HG03108 (cell line): ENCODE measurements around the gene FAM163B.

Source experiments
- ATAC-seq: cut with Tn5 transposase; IDR thresholded peaks from one replicate; pipeline ENCODE4 v1.9.1; 2021; ENCODE audit warnings: moderate library complexity; ENCODE audit not compliant: unreplicated experiment

The FAM163B gene

DNA sequence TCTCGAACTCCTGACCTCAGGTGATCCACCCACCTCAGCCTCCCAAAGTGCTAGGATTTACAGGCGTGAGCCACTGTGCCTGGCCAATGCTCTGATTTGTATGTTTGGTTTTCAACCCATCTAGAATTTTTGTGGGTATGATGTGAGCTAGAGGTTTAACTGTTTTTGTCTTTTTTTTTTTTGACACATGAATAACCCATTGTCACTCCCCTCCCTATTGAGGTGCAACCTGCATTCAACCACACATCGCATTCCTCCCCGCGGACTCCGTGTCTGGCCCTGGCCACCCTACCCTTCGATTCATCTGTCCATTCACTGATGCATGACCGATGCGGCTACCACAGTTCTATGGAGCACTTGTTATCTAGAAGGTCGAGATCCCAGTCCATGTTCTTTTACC lies 9.5 kb upstream of the FAM163B start:
- ATAC-seq = no peak

DNA sequence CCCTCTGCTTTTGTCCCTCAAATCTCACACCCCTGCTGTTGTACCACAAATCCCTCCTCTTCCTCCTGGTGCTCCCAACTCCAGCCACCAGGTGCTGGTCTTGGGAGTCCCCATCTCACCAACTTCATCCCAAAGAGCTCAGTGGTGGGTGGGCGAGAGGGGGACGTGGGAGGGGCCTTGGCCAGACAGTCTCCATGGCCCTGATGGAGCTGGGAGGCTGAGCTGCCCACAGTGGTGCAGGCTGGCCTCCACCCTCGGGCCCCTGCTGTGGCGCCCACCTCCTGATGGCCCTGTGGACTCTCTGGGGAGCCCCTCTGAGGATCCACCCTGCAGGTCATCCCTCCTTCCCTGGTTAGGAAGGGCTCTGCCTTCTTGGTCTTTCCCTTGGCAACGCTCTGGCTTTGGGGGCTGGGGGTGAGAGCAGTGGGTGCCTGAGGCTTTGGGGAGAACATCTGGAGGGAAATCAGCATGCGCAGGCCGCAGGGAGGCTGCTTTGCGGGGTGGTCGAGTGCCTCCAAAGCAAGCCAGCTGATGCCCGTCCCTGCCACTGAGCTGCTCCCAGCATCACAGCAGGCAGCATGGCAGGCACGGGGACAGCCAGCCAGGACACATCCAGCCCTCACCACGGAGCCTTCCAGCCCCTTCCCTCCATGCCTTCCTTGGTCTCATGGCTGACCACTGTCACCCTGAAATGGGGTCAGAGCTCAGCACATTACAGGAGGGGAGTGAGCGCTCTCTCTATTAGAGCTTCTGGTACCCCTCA lies 7.6 kb upstream of the FAM163B start:
- no peak for ATAC-seq

DNA sequence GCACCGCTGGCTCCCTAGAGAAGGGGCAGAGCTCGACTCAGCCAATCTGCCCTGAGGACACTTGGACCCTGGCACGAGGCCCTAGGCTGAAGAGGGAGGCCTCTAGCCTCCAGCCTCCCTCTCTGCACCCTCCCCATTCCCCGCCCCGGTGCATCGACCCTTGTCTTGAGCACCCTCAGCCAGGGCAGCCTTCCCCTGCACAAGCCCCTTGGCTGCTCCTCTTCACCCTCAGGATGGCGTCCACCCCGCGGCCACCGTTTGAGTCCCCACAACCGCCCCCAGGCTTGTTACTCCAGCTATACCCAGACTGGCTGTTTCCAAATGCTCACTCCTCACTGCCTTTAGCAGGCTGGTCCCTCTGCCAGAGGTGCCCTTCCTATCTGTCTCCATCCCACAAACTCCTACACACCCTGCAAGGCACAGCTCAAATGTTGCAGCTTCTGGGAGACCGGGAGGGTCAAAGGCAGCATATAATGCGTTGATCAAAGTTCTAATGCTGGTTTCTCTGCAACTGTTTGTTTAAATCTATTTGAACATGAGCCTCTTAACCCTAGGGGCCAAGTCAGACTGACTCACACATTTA lies 6.5 kb upstream of the FAM163B start:
- no peak for ATAC-seq

DNA sequence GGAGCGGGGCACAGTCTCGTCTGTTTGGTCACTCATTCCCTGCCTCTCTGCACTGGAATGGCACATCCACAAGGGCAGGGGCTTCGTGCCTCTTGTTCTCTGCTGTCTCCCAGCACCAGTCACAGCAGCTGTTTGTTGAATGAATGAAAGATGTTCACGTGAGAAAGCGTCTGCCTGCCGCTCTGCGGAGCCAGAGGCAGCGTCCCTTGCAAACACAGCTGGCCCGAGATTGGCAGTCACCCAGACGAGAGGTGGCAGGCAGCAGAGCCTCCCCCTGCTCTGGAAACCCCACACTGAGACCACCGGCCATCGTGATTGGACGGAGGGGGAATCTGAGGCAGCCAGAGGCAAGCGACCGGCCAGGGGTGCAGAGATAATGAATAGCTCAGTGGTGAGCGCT lies 6.0 kb upstream of the FAM163B start:
- no peak for ATAC-seq

DNA sequence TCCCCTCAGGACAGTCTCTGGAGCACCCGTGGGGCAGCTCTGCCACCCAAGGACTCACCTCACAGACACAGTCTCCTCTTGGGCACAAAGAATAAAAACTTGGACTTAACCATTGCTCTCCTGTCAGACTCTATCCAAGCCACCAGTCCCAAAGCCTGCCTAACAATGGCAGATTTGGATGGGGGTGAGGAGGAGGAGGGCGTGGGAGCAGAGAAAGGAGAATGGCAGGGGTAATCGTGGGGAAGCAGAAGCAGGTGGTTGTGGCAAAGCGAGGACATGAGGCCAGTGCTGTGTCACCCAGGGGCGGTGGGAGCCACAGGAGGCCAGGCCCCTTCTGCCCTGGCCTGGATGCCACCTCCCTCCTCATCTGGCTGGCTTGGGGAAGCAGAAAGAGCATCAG lies 5.5 kb upstream of the FAM163B start:
- no peak for ATAC-seq

DNA sequence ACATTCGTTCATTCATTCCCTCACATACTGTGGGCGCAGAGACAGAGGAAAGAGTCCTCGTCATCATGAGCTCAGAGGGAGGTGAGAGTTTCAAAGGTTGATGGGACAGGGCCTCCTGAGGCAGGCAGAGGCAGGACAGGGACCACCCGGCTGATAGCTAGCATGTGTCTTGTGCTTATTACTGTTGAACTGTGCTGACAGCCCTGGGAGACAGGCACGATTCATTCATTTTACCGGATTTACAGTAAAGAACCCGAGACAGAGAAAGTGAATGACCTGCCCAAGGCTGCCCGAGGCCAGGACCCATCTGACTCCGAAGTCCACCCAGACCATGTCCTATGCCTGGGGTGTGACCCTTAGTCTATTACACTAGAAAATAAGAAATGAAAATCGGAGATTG lies 4.9 kb upstream of the FAM163B start:
- ATAC-seq = no peak

DNA sequence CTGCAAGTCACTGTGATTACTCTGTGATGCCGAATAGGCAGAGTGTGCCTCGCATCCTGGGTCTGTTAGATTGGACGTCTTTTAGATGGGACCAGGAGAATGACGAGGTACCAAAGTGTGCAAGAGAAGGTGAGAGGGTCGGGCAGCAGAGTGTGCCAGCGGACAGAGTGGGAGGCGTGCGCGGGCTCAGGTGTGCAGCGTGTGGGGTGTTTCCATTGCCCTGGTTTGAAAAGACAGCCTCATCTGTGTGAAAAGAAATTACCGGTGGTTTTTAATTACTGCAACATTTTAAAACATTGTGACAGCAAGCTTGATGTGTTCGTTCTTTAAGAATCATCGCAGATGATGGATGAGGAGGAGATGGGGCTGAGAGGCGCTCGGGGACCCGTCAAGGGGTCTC lies 4.2 kb upstream of the FAM163B start:
- ATAC-seq = no peak

DNA sequence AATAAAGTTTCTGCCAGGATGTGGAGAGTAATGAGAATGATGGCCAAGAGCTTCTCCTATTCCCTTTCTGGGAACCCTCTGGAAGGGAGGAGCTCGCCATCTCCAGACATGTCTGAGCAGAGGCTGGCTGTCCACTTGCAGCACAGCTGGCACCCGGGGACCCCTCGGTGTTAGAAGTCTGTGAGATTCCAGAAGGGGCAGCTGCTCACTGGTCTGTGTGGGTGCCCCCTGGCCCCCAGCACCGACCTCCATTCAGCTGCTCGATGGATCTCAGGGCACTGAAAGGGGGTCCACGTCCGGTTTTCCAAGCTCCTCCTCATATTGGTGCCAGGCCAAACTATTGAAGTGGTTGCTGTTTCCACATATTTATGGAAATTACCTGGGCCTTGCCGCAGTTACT lies 3.6 kb upstream of the FAM163B start:
- no peak for ATAC-seq

DNA sequence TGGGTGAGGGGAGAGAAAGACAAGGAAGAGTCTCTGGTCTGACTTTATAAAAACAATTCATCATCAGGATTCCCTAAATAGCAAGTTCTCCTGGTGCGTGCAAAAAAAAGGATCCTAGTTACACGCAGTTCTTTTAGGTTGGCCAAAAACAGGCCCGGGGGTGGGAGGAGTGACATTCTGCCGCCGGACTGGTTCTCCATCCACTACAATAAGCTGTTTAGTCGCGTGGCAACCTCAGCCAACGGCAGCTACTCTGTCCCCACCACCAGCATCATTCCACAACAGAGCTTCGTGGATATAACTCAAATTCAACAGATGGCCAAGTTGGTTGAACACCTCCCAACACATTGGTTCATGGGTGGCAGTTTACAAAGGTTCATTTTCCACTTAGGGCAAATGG lies 2.9 kb upstream of the FAM163B start:
- no peak for ATAC-seq

DNA sequence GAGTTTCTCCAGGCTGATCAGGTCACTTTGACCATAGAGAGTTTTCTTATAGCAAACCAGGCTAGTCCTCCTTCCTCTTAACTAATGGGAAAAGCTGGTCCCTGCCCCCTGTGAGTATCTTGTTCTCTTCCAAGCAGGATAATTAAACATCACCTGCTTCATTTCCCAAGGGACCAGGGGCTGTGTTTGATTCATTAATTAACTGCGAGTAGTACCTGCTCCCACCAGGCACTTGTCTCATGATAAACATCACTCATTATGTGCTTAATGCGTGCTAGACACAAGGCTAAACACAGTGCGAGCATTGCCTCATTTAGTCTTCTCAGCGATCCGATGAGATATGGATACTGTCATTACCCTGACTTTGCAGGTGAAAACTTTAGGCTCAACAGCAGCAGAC lies 1.7 kb upstream of the FAM163B start:
- no peak for ATAC-seq

DNA sequence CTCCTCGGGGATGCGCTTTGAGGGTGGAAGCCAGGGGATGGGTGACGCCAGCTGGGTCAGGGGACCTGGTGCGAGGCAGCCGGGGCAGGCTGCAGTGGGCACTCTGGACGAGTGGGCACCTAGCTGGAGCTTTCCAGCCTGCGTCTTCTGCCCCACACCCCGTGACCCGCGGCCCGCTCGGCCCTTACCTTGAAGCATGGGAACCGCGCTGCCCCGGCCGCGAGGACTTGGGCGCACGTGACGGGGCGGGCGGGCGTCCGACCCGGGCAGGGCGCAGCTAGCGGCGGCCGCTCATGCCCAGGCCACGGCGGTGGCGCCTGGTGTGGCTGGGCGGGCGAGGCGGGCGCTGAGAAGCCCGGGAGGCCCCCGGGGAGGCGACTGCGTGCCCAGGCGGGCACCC lies 300 bp downstream of the FAM163B start:
- ATAC-seq = no peak

DNA sequence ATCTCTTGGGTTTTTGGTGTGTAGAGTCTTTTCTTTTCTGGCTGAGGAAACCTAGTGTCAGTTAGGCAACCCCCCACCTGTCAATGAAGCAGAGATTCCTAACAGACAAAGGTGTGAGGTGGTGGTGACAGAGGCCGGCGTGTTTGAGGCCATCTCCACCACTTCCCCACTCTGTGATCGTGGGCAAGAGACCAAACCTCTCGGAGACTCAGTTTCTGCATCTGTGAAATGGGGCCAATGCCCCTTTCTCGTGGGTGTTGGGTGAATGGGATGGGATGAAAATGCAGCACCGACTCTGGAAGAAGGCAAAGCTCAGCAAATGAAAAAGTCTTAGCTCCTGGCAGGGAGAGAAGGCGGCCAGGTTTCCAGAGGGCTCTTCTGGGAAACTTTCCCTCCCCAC lies 807 bp downstream of the FAM163B start:
- ATAC-seq = no peak

DNA sequence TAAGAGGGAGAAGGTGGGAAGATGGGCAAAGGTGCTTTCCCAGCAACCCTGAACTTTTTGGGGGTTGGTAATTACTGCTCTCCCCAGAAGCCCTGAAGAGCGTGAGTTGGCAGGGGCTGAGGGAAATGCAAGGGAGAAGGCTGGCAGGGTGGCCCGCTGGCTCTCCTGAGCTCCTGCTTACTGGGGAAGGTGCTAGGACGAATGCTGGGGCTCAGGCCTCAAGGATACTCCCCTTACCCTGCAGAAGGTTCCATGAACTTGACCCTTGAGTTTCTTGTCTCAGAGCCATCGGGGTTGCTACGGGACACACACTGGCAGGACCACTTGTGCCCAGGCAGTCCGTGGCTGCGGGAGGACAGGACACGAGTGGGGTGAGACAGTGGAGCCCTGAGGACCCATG lies 1.2 kb downstream of the FAM163B start:
- ATAC-seq = no peak

DNA sequence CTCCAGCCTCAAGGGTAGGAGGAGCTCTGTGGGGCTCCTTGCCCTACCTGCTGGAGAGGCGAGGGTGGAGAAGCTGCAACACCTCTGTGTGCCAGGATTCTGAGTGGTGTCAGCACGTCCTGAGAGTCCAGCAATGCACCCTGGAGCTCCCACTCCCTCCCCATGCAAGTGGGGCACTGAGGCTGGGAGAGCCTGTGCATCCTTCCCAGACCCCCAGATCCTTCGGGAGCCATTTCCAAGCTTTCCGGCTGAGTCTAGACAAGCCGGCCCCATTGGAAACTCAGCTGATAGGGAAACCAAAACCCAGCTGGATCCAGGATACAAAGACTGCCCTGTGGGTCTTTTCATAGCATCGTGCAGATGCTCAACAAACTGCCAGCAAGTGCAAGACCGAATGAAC lies 1.8 kb downstream of the FAM163B start:
- no peak for ATAC-seq

DNA sequence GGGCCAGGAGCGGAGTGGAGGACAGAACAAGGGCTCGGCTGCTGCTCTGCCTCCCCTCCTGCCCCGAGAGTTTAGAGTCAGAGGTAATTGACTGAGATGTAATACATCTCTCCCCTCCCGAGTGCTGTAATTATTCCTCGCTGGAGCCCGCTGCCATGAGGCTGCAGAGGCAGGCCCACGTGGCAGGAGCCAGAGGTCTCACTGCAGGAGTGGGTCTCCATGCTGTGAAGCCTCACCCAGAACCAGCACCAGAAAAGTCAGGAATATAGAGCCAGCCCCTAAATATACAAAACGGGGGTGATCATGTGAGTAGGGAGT lies 2.5 kb downstream of the FAM163B start:
- ATAC-seq = no peak

DNA sequence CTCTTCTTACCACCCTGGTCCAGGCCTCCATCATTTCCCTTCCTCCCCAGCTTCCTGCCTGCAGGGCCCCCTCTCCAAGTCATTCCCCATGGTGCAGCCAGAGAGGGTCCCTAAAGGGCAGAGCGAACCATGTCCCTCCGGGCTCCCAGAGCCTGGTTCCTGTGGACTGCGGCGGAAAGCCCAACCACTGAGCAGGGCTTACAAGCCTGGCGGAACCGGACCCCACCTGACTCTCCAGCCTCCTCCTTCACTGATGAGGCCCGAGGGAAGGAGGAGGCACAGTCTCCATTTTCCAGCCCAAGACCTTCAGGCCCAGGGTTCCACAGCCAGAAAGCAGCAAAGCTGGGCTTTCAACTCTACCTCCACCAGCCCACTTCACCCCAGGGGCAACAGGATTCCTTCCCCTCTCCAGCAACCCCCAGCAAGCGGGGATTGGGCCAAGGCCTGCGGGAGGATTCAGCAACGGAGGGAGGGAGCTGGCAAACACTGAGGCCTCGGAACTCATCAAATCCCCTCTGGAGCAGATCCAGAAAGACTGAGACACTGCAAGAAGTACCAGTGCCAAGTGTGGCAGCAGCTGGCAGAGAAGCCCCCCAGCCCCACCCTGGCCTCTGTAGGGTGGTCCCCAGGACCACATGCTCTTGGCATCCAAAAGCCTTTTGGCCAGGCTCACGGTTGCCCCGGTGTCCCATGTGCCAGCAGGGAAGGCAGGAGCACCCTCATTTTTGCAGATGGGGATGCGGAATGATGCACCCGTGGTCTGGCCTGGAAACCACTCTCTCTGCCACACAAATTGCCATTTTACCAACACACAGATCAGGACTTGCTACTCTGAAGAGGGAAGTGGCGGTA lies 3.1 kb downstream of the FAM163B start:
- no peak for ATAC-seq

DNA sequence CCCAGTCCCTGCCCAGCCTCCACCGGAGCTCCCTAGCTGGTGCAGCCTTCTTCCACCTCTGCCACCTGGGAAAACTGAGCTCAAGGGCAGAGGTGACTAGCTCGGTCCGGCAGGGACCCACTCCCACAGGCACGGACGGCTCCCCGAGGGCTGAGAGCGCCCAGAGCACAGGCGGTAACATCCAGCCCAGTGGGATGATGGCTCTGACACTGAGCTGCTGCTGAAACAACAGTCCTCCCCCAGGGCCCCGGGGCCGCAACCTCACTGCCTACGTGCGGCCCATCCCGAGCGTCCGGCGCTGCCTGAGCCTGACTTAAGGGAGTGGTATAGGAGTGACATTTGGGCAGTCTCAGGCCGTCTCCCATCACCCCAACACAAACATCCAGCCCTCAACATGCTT lies 3.7 kb downstream of the FAM163B start:
- no peak for ATAC-seq

DNA sequence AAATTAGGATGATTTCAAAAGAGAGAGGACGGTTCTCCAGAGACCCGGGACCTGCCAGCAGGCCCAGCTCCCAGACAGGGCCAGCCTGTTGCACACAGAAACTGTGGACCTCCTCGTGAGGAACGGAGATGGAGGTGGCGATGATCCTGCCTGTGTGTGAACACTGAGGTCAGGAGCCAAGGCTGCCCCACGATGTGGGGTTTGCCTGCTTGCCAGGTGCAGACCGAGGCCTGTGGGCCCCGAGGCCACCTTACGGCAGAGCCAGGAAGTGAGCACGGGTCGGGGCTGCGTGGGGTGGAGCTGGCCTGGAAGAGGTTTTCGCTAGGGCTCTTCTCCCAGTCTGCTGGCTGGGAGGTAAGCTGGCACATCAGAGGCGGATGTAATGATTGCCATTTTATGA lies 4.3 kb downstream of the FAM163B start:
- ATAC-seq = no peak

DNA sequence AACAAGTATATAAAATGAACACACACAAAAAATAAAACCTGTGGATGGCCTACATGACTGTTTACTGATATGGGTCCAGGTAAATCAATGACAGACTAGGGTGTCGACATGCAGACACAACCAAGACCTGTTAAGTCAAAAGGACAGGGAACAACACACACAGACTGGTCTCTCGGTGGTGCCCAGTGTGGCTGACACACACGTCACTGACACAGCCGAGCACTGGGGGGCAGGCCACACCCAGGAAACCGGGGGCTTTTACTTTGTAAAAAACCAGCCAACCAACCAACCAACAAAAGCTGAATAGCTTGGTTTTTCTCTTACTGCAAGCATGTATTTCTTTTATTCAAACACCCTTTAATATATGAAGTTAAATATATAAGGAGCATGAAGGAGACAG lies 5.0 kb downstream of the FAM163B start:
- ATAC-seq = no peak

DNA sequence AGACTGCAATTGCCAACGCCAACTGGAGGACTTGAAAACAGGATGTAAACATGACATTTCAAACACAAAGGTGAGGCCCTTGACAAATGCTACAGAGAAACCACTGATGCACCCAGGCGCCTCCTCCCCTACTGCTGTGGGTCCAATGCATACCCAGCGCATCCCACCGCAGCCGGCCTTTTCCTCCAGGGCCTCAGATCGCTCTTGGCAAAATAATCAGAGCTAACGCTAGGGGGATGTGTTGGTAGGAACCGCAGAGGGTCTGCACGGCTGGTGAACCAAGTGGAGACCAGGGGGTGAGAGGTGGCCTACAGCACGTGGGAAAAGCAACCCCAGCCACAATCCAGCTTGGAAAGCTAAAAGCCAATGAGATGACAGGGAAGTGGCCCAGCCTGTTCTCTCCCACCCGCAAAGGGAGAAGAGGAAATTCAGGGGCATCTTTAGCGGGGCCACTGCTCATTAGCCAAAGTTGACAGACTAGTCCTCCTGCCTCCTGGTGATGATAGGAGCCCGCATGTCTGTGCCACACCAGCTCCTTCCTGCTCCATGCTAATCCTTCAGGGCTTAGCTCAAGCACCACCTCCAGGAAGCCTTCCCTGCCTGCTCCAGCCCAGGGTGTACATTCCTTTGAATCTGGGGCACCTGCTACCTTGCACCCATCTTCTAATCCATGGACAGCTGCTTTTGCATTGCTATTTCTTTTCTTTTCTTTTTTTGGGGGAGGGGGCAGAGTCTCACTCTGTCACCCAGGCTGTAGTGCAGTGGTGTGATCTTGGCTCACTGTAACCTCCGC lies 5.9 kb downstream of the FAM163B start:
- no peak for ATAC-seq

DNA sequence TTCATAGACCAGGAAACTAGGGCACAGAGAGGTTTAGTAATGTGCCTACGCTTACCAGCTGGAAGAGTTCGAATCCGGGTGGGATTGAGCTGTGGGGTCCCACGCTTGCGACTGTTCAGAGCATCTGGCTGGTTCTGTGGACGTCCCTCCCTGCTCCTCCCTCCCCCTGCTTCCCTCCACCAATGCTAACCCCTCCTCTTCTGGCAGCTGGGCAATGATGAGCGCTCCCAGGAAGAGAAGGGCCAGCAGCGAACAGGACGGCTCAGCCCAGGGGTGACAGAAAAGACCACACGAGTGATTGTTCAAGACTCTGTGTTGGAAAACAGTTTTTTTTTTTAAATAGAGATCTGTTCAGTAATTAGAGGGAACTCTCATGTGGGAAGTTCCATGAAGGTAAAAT lies 6.9 kb downstream of the FAM163B start:
- ATAC-seq = no peak

DNA sequence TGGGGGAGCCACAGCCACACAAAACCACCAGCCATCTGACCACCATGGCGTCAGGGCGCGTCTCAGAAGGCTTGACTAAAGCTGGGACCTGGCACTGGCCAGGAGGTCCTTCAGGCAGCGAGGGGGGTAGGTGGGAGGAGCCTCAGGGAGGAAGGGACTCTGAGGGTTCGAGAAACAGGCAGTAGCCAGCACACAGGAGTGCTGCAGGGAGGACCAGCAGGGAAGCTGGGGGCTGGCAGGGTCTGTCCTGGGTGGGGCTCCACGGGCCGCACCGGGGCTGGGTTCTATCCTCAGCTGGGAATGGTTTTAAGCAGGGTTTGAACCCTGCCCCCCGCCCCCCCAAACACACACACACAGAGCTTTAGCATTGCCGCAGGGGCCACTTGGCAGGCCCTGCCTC lies 7.4 kb downstream of the FAM163B start:
- no peak for ATAC-seq
